Measurements from ENCODE around the gene KCNH2. TPM values are rescaled to one million over a fixed set of nuclear protein-coding genes. Genes with fewer than 3 reads are reported as not detected.
"Not testable (repeated sequence)": the region's sequence is repeated elsewhere in the genome, so short reads cannot be mapped to it uniquely, and the experiment has no call there.

Gene KCNH2
- total RNA-seq, 1 experiment from 2014 or later: 0.30 TPM

GRCh38 chr7:150934045-150934766 lies 43.9 kb downstream of the KCNH2 start:
- no peak for DNase-seq (ENCODE audit: low read depth)

- DNase-seq (ENCODE audit: low read depth): no peak
Observed at GRCh38 chr7:150931199-150931869, 46.8 kb downstream of the KCNH2 start.

GRCh38 chr7:150928541-150928940 lies 49.6 kb downstream of the KCNH2 start:
- no peak for DNase-seq (ENCODE audit: low read depth)

GRCh38 chr7:150927956-150928344 lies 50.2 kb downstream of the KCNH2 start:
- DNase-seq (ENCODE audit: low read depth): no peak

GRCh38 chr7:150927157-150927955 lies 50.8 kb downstream of the KCNH2 start:
- DNase-seq (ENCODE audit: low read depth): no peak

- DNase-seq (ENCODE audit: low read depth): no peak
Observed at GRCh38 chr7:150926066-150926465, 52.1 kb downstream of the KCNH2 start.

GRCh38 chr7:150924369-150924781 lies 53.7 kb downstream of the KCNH2 start:
- no peak for DNase-seq (ENCODE audit: low read depth)

- DNase-seq (ENCODE audit: low read depth): no peak
Observed at GRCh38 chr7:150923802-150924201, 54.3 kb downstream of the KCNH2 start.

GRCh38 chr7:150923196-150923595 lies 54.9 kb downstream of the KCNH2 start:
- DNase-seq (ENCODE audit: low read depth): peak; percentile 85

GRCh38 chr7:150919160-150919559 lies 59.0 kb downstream of the KCNH2 start:
- no peak for DNase-seq (ENCODE audit: low read depth)

- no peak for DNase-seq (ENCODE audit: low read depth)
Observed at GRCh38 chr7:150918378-150918777, 59.7 kb downstream of the KCNH2 start.

GRCh38 chr7:150917969-150918368 lies 60.2 kb downstream of the KCNH2 start:
- DNase-seq (ENCODE audit: low read depth): no peak

GRCh38 chr7:150916670-150917069 lies 61.5 kb downstream of the KCNH2 start:
- DNase-seq (ENCODE audit: low read depth): no peak

- no peak for DNase-seq (ENCODE audit: low read depth)
Observed at GRCh38 chr7:150914966-150915365, 63.2 kb downstream of the KCNH2 start.

- DNase-seq (ENCODE audit: low read depth): no peak
Observed at GRCh38 chr7:150914196-150914595, 63.9 kb downstream of the KCNH2 start.

GRCh38 chr7:150912427-150912826 lies 65.7 kb downstream of the KCNH2 start:
- no peak for DNase-seq (ENCODE audit: low read depth)

- no peak for DNase-seq (ENCODE audit: low read depth)
Observed at GRCh38 chr7:150911590-150912267, 66.4 kb downstream of the KCNH2 start.

GRCh38 chr7:150910996-150911422 lies 67.1 kb downstream of the KCNH2 start:
- no peak for DNase-seq (ENCODE audit: low read depth)

- DNase-seq (ENCODE audit: low read depth): not testable (repeated sequence)
Observed at GRCh38 chr7:150910305-150910995, 67.7 kb downstream of the KCNH2 start.

GRCh38 chr7:150909200-150909995 lies 68.7 kb downstream of the KCNH2 start:
- DNase-seq (ENCODE audit: low read depth): no peak

GRCh38 chr7:150908173-150908572 lies 69.9 kb downstream of the KCNH2 start:
- DNase-seq (ENCODE audit: low read depth): no peak

All from M059J (cell line).